Esophagus (tissue), 2 donors: ENCODE measurements around the gene CRABP2. TPM values are rescaled to one million over a fixed set of nuclear protein-coding genes. Genes with fewer than 3 reads are reported as not detected.
A peak's percentile ranks its signal among the peaks of the same experiment; 100 is the strongest.

Source experiments
- H3K27ac ChIP-seq, 2 donors: one replicate each; pipeline ENCODE4 v1.5.1; 2013; ENCODE audit warnings: low read depth in 2 of 2, mild to moderate bottlenecking in 2 of 2, inconsistent platforms in 1 of 2, low read length in 1 of 2, moderate library complexity in 1 of 2
- H3K27me3 ChIP-seq, 2 donors: one replicate each; pipeline ENCODE4 v1.6.1; 2013; ENCODE audit warnings: low read length in 2 of 2, control low read depth in 1 of 2, mild to moderate bottlenecking in 1 of 2; ENCODE audit not compliant: insufficient read depth in 2 of 2, control insufficient read depth in 1 of 2
- H3K36me3 ChIP-seq, 2 donors: one replicate each; pipeline ENCODE4 v1.6.1; 2013; ENCODE audit warnings: low read length in 1 of 2; ENCODE audit not compliant: control insufficient read depth in 2 of 2, insufficient read depth in 2 of 2
- H3K4me1 ChIP-seq, 2 donors: one replicate each; pipeline ENCODE4 v1.6.1; 2013; ENCODE audit warnings: low read length in 1 of 2; ENCODE audit not compliant: control insufficient read depth in 2 of 2, insufficient read depth in 2 of 2
- H3K4me3 ChIP-seq, 2 donors: one replicate each; pipeline ENCODE4 v1.5.1; 2013; ENCODE audit warnings: low read length in 2 of 2, mild to moderate bottlenecking in 2 of 2, low read depth in 1 of 2, moderate library complexity in 1 of 2
- H3K9me3 ChIP-seq, 2 donors: one replicate each; pipeline ENCODE4 v1.6.1; 2013; ENCODE audit warnings: mild to moderate bottlenecking in 2 of 2, low read depth in 1 of 2, low read length in 1 of 2, moderate library complexity in 1 of 2; ENCODE audit not compliant: control insufficient read depth in 2 of 2, insufficient read depth in 1 of 2
- WGBS, 2 donors: extraction: QIAGEN DNeasy Blood & Tissue Kit; methylation state at CpG; one replicate each; pipeline ENCODE4 v1.1.7; 2013; 5-methylcytosine and 5-hydroxymethylcytosine counted together
- polyA plus RNA-seq, 2 donors: library from polyadenylated mRNA; stranded (reverse); fragments of 200-250 nt; gene quantifications; one replicate each; pipeline ENCODE4 v1.2.3, GENCODE V29; 2013
- donor health status: healthy with polysubstance abuse.
- donor health status: Bipolar disorder and iron deficiency.

The CRABP2 gene
- polyA plus RNA-seq, 2 donors = 1,310 to 1,799 TPM

GRCh38 chr1:156727926-156728598 is 22.7 kb upstream of the CRABP2 start, which contains the start of gene METTL25B:
Gene METTL25B (plus strand): TSS chr1:156728469. CDS start chr1:156729105, 636 bp downstream.
- Histone ChIP-seq H3K4me1 (peaks cover 3 to 11% of the 10 kb centered on the region in 2 donors), H3K9me3 (no peaks in the 10 kb centered on the region), H3K36me3 (peaks cover 11 to 12% of the 10 kb centered on the region in 2 donors), H3K27me3 (no peaks in the 10 kb centered on the region), H3K4me3 (peak within 1 kb of the TSS; percentile 92 to 99), H3K27ac (peak within 1 kb of the TSS; percentile 98)
- WGBS, 2 donors = 0% methylated on average over 45 to 46 of the region's 46 CpGs

- peaks cover 15 to 16% of the 10 kb centered on the region in 2 donors for H3K36me3 ChIP-seq
- H3K9me3 ChIP-seq = no peaks in the 10 kb centered on the region
- 43 to 48% methylated on average over 7 of the region's 7 CpGs for WGBS, 2 donors
- H3K27ac ChIP-seq = peak overlapping the region in 1 of 2 donors; percentile 7
- peaks cover 3 to 11% of the 10 kb centered on the region in 2 donors for H3K4me1 ChIP-seq
- peak overlapping the region; percentile 92 to 99 for H3K4me3 ChIP-seq
- H3K27me3 ChIP-seq = no peaks in the 10 kb centered on the region
Observed at GRCh38 chr1:156727492-156727891, 22.1 kb upstream of the CRABP2 start.

- WGBS, 2 donors = 34 to 35% methylated on average over 15 of the region's 15 CpGs
- Histone ChIP-seq H3K4me3 (peak overlapping the region in 1 of 2 donors; percentile 99), H3K27me3 (no peaks in the 10 kb centered on the region), H3K9me3 (no peaks in the 10 kb centered on the region), H3K36me3 (peaks cover 15 to 16% of the 10 kb centered on the region in 2 donors), H3K4me1 (peaks cover 3 to 11% of the 10 kb centered on the region in 2 donors), H3K27ac (peak overlapping the region in 1 of 2 donors; percentile 28)
Observed at GRCh38 chr1:156726549-156727226, 21.3 kb upstream of the CRABP2 start.

DNA sequence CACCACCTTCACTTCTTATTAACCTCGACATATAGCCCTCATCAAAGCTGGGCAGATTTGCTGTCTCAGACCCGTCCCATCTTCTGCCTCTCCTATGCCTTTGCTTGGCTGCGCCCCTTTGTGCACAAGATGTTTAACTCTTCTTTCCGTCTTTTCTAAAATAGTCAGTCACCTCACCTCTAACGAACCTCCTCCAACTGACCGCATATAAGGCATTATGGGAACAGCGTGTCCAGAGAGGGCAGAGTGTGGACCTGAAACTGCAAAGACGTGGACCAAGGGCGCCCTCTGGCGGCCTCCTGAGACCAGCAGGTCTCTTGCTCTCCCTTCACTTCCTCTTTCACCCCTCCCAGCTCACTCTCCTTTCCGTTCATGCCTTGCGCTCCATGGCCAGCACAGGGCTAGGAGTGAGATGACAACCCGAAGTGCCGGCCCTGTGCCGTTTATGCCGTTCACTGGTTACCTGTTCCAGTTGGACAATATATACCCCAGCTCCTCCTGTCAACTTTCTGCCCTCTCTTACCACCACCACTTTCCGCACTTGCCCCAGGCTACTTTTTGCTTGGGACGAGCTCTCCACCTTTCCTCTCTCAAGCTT is 20.4 kb upstream of the CRABP2 start:
- Histone ChIP-seq H3K4me1 (peaks cover 3 to 11% of the 10 kb centered on the region in 2 donors), H3K27me3 (no peaks in the 10 kb centered on the region), H3K36me3 (peaks cover 21 to 24% of the 10 kb centered on the region in 2 donors), H3K4me3 (peak overlapping the region; percentile 32 to 99), H3K27ac (peak overlapping the region in 1 of 2 donors; percentile 69), H3K9me3 (no peaks in the 10 kb centered on the region)
- 11 to 12% methylated on average over 18 of the region's 18 CpGs for WGBS, 2 donors

DNA sequence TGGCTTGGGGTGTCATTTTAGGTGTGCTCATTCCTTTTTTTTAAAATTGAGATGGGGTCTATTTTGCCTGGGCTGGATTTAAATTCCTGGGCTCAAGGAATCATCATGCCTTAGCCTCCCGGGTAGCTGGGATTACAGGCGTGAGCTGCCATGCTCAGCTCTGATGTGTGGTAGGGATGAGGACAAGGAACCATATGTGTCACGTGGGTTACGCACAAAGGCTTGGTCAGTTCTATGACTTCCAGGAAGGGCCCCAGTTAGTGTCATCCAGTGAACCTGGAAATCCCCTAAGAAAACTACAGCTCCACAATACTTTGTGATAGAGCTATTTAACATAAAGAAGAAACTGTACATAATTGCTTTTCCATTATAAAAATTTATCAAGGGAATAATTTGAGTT is 16.2 kb upstream of the CRABP2 start:
- Histone ChIP-seq H3K9me3 (no peaks in the 10 kb centered on the region), H3K27ac (no peak overlapping the region), H3K4me1 (peaks cover 0 to 8% of the 10 kb centered on the region in 2 donors), H3K36me3 (peaks cover 19 to 26% of the 10 kb centered on the region in 2 donors), H3K4me3 (no peak overlapping the region), H3K27me3 (no peaks in the 10 kb centered on the region)
- 80 to 86% methylated on average over 4 of the region's 4 CpGs for WGBS, 2 donors

DNA sequence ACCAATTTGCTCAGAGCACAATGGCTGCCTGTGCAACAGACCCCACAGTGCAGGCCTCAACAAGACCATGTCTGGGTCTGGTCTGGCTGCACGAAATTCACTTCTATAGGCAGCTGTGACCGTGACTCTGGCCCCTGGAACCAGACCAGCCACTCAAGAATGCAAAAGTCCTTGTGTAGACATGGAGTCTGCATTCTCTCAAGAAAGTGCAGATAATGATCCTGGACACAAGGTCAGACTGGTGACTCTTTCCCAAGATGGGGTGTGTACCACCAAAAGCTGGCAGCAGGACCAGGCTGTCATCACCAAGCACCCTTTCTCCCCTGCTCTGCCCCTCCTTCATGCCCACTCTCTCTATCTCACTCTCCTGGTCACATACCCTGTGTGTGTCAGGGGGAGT is 15.7 kb upstream of the CRABP2 start:
- peaks cover 0 to 8% of the 10 kb centered on the region in 2 donors for H3K4me1 ChIP-seq
- no peak overlapping the region for H3K27ac ChIP-seq
- no peaks in the 10 kb centered on the region for H3K9me3 ChIP-seq
- H3K27me3 ChIP-seq = no peaks in the 10 kb centered on the region
- H3K36me3 ChIP-seq = peaks cover 19 to 26% of the 10 kb centered on the region in 2 donors
- H3K4me3 ChIP-seq = no peak overlapping the region
- WGBS, 2 donors = 76 to 87% methylated on average over 2 of the region's 2 CpGs

- H3K9me3 ChIP-seq = no peaks in the 10 kb centered on the region
- H3K27me3 ChIP-seq = no peaks in the 10 kb centered on the region
- no peak overlapping the region for H3K27ac ChIP-seq
- peaks cover 8 to 9% of the 10 kb centered on the region in 2 donors for H3K36me3 ChIP-seq
- WGBS, 2 donors = 64 to 77% methylated on average over 4 of the region's 4 CpGs
- H3K4me3 ChIP-seq = no peak overlapping the region
- H3K4me1 ChIP-seq = peaks cover 0 to 1% of the 10 kb centered on the region in 2 donors
Observed at GRCh38 chr1:156717351-156717750, 12.0 kb upstream of the CRABP2 start.

GRCh38 chr1:156714830-156715229 is 9.4 kb upstream of the CRABP2 start:
- H3K36me3 ChIP-seq = no peaks in the 10 kb centered on the region
- no peaks in the 10 kb centered on the region for H3K27me3 ChIP-seq
- WGBS, 2 donors = 78 to 82% methylated on average over 3 of the region's 3 CpGs
- H3K4me3 ChIP-seq = no peak overlapping the region
- peaks cover 3 to 12% of the 10 kb centered on the region in 2 donors for H3K4me1 ChIP-seq
- H3K9me3 ChIP-seq = no peaks in the 10 kb centered on the region
- H3K27ac ChIP-seq = no peak overlapping the region

GRCh38 chr1:156712626-156713025 is 7.2 kb upstream of the CRABP2 start:
- Histone ChIP-seq H3K27ac (peak overlapping the region; percentile 77 to 83), H3K9me3 (no peaks in the 10 kb centered on the region), H3K4me3 (no peak overlapping the region), H3K36me3 (no peaks in the 10 kb centered on the region), H3K27me3 (no peaks in the 10 kb centered on the region), H3K4me1 (peaks cover 6 to 25% of the 10 kb centered on the region in 2 donors)
- WGBS, 2 donors = 34% methylated on average over 3 of the region's 3 CpGs
